Neural progenitor cell (in vitro differentiated cells): ENCODE measurements around the gene CDSN. TPM values are rescaled to one million over a fixed set of nuclear protein-coding genes. Genes with fewer than 3 reads are reported as not detected.

Source experiments
- DNase-seq: peaks from one replicate; pipeline ENCODE4 v3.0.0-alpha.2; 2016; ENCODE audit warnings: low spot score
- H2AFZ ChIP-seq: fragments of 200-600 bp; sonication (generic); replicated peaks from 2 replicates; pipeline ENCODE4 v1.6.1; 2016; ENCODE audit warnings: antibody characterized with exemption
- H3F3A ChIP-seq: fragments of 200-600 bp; sonication (generic); 2 replicates; pipeline ENCODE4 v1.6.1; 2016; ENCODE audit warnings: antibody characterized with exemption, low read depth
- H3K27ac ChIP-seq: fragments of 200-600 bp; sonication (generic); 2 replicates; pipeline ENCODE4 v1.5.1; 2016; ENCODE audit warnings: mild to moderate bottlenecking
- H3K27me3 ChIP-seq: fragments of 200-600 bp; sonication (generic); 2 replicates; pipeline ENCODE4 v1.6.1; 2016; ENCODE audit warnings: mild to moderate bottlenecking, moderate library complexity
- H3K36me3 ChIP-seq: fragments of 200-600 bp; sonication (generic); 2 replicates; pipeline ENCODE4 v1.5.1; 2016
- H3K4me1 ChIP-seq: fragments of 200-600 bp; sonication (generic); 2 replicates; pipeline ENCODE4 v1.6.1; 2016; ENCODE audit warnings: mixed run types
- H3K4me2 ChIP-seq: fragments of 200-600 bp; sonication (generic); 2 replicates; pipeline ENCODE4 v1.6.1; 2016
- H3K4me3 ChIP-seq: fragments of 200-600 bp; sonication (generic); 2 replicates; pipeline ENCODE4 v1.5.1; 2016
- H3K79me2 ChIP-seq: fragments of 200-600 bp; sonication (generic); 2 replicates; pipeline ENCODE4 v1.6.1; 2016; ENCODE audit warnings: low read depth
- H3K9ac ChIP-seq: fragments of 200-600 bp; sonication (generic); 2 replicates; pipeline ENCODE4 v1.6.1; 2016
- H3K9me3 ChIP-seq: fragments of 200-600 bp; sonication (generic); 2 replicates; pipeline ENCODE4 v1.5.1; 2016; ENCODE audit warnings: low read depth
- H4K20me1 ChIP-seq: fragments of 200-600 bp; sonication (generic); 2 replicates; pipeline ENCODE4 v1.6.1; 2016; ENCODE audit warnings: low read depth
- H3K27ac Mint-ChIP-seq: 3 replicates; pipeline ENCODE4 v1.8.0; 2021; ENCODE audit warnings: mixed read lengths
- H3K27me3 Mint-ChIP-seq: 2 replicates; pipeline ENCODE4 v1.8.0; 2022; ENCODE audit warnings: low read depth, mild to moderate bottlenecking, inconsistent platforms, moderate library complexity, mixed read lengths; ENCODE audit not compliant: insufficient read depth
- H3K36me3 Mint-ChIP-seq: 3 replicates; pipeline ENCODE4 v1.8.0; 2021; ENCODE audit warnings: mixed read lengths
- H3K4me1 Mint-ChIP-seq: 3 replicates; pipeline ENCODE4 v1.8.0; 2021; ENCODE audit warnings: mixed read lengths
- H3K4me3 Mint-ChIP-seq: 3 replicates; pipeline ENCODE4 v1.8.0; 2021; ENCODE audit warnings: mild to moderate bottlenecking, moderate library complexity, mixed read lengths
- H3K9me3 Mint-ChIP-seq: 3 replicates; pipeline ENCODE4 v1.8.0; 2020; ENCODE audit warnings: mixed read lengths
- CTCF ChIP-seq: fragments of 200-600 bp; sonication (generic); IDR thresholded peaks from 2 replicates; pipeline ENCODE4 v1.5.1; 2017; ENCODE audit warnings: antibody characterized with exemption, mild to moderate bottlenecking
- EZH2 ChIP-seq: fragments of 200-600 bp; sonication (generic); IDR thresholded peaks from 2 replicates; pipeline ENCODE4 v1.6.1; 2017; ENCODE audit warnings: antibody characterized with exemption, mild to moderate bottlenecking, moderate library complexity
- total RNA-seq: library from RNA; depleted of rRNA; stranded (reverse); fragments of >200 nt; gene quantifications from 2 replicates; pipeline ENCODE4 v1.2.3, GENCODE V29; 2015; ENCODE audit warnings: low replicate concordance

Gene CDSN
- total RNA-seq, 1 donor from 2014 or later = not detected

- H3K36me3 ChIP-seq = no peaks in the 10 kb centered on the region
- H3K79me2 ChIP-seq = no peaks in the 10 kb centered on the region
- peaks cover 4% of the 10 kb centered on the region for H3K4me1 ChIP-seq
- peaks cover 5% of the 10 kb centered on the region for H3F3A ChIP-seq
- H3K4me2 ChIP-seq = no peak overlapping the region
- H3K9ac ChIP-seq = no peak overlapping the region
- H3K4me3 ChIP-seq = no peak overlapping the region
- no peaks in the 10 kb centered on the region for H3K27me3 ChIP-seq
- no peak for TF ChIP-seq EZH2
- TF ChIP-seq CTCF = peak; percentile 59
- Mint-ChIP-seq H3K27ac (no peak overlapping the region), H3K4me3 (no peak overlapping the region), H3K27me3 (peaks cover 3% of the 10 kb centered on the region), H3K9me3 (no peaks in the 10 kb centered on the region), H3K36me3 (no peaks in the 10 kb centered on the region), H3K4me1 (peaks cover 23% of the 10 kb centered on the region)
- no peaks in the 10 kb centered on the region for H4K20me1 ChIP-seq
- DNase-seq = peak; percentile 79
- no peaks in the 10 kb centered on the region for H3K9me3 ChIP-seq
- peak overlapping the region; percentile 70 for H2AFZ ChIP-seq
- H3K27ac ChIP-seq = no peak overlapping the region
Observed at GRCh38 chr6:31083742-31084354, 36.4 kb downstream of the CDSN start.

- Histone ChIP-seq H3K4me1 (peaks cover 4% of the 10 kb centered on the region), H3K9me3 (no peaks in the 10 kb centered on the region), H3K4me3 (no peak overlapping the region), H2AFZ (no peak overlapping the region), H3K9ac (no peak overlapping the region), H3K27me3 (no peaks in the 10 kb centered on the region), H3F3A (peaks cover 5% of the 10 kb centered on the region), H3K79me2 (no peaks in the 10 kb centered on the region), H3K27ac (no peak overlapping the region), H3K36me3 (no peaks in the 10 kb centered on the region), H3K4me2 (no peak overlapping the region), H4K20me1 (no peaks in the 10 kb centered on the region)
- no peak for DNase-seq
- H3K27ac Mint-ChIP-seq = no peak overlapping the region
- H3K4me3 Mint-ChIP-seq = no peak overlapping the region
- TF ChIP-seq CTCF = no peak
- no peaks in the 10 kb centered on the region for H3K36me3 Mint-ChIP-seq
- H3K4me1 Mint-ChIP-seq = peaks cover 14% of the 10 kb centered on the region
- H3K27me3 Mint-ChIP-seq = peaks cover 3% of the 10 kb centered on the region
- H3K9me3 Mint-ChIP-seq = no peaks in the 10 kb centered on the region
Observed at GRCh38 chr6:31081872-31082271, 38.4 kb downstream of the CDSN start.

GRCh38 chr6:31079656-31080261 lies 40.5 kb downstream of the CDSN start:
- Mint-ChIP-seq H3K4me3 (peak overlapping the region; percentile 55), H3K27ac (no peak overlapping the region), H3K4me1 (peaks cover 12% of the 10 kb centered on the region), H3K9me3 (no peaks in the 10 kb centered on the region), H3K27me3 (peaks cover 3% of the 10 kb centered on the region), H3K36me3 (no peaks in the 10 kb centered on the region)
- Histone ChIP-seq H3K27me3 (no peaks in the 10 kb centered on the region), H3K9me3 (no peaks in the 10 kb centered on the region), H3K36me3 (no peaks in the 10 kb centered on the region), H3F3A (peaks cover 5% of the 10 kb centered on the region), H3K27ac (no peak overlapping the region), H3K4me3 (no peak overlapping the region), H2AFZ (peak overlapping the region; percentile 57), H3K9ac (no peak overlapping the region), H3K4me1 (peaks cover 4% of the 10 kb centered on the region), H4K20me1 (no peaks in the 10 kb centered on the region), H3K4me2 (peak overlapping the region; percentile 43), H3K79me2 (no peaks in the 10 kb centered on the region)
- DNase-seq = peak; percentile 86
- TF ChIP-seq CTCF (peak; percentile 90), EZH2 (no peak)
